ENCODE results near the gene PCYT1A. TPM values are rescaled to one million over a fixed set of nuclear protein-coding genes. Genes with fewer than 3 reads are reported as not detected.
"Not testable (repeated sequence)": the region's sequence is repeated elsewhere in the genome, so short reads cannot be mapped to it uniquely, and the experiment has no call there.

PCYT1A gene
- total RNA-seq, 1 donor from 2014 or later = 37.0 TPM

DNA sequence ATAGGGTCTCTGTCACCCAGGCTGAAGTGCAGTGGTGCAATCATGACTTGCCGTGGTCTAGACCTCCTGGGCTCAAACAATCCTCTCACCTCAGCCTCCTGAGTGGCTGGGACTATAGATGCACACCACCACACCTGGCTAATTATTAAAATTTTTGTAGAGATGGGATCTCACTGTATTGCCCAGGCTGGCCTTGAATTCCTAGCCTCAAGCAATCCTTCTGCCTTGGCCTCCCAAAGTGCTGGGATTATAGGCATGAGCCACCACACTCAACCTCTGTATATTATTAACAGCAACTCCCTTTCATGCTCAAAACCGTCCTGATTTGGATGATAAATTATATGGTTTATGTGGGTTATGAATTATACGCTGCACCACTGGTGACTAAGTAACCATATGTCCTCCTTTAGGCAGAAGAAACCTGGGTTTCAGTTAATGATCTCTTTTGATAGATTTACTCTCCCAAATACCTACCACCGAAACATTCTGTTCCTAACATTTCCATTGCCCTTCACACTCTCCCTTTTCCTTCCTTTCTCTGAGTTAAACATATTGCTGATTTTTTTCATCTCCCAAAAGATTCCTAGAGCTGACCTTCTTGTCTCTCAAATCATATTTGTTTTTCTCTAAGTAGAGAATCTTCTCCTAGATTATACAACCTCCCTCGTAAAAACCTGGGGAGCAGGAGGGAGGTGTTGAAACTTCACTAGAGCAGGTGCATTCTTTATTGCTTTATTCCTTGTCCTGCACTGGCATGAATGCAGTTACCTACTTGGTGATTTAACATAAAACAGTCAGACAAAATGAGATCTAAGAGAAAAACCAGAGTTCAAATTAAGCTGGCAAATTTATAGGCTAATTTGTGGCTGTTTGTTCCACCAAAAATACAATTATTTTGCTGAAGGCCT is 32.9 kb downstream of the PCYT1A start:
- no peak for DNase-seq
- Mint-ChIP-seq H3K9me3 (ENCODE audit: unreplicated experiment) (no peaks in the 10 kb centered on the region), H3K27me3 (ENCODE audit: unreplicated experiment) (no peaks in the 10 kb centered on the region), H3K4me3 (ENCODE audit: unreplicated experiment) (no peak overlapping the region), H3K4me1 (ENCODE audit: low read depth, unreplicated experiment) (no peaks in the 10 kb centered on the region), H3K36me3 (ENCODE audit: unreplicated experiment) (peaks cover 5% of the 10 kb centered on the region), H3K27ac (ENCODE audit: unreplicated experiment) (no peak overlapping the region)
- TF ChIP-seq, protein P1, sequence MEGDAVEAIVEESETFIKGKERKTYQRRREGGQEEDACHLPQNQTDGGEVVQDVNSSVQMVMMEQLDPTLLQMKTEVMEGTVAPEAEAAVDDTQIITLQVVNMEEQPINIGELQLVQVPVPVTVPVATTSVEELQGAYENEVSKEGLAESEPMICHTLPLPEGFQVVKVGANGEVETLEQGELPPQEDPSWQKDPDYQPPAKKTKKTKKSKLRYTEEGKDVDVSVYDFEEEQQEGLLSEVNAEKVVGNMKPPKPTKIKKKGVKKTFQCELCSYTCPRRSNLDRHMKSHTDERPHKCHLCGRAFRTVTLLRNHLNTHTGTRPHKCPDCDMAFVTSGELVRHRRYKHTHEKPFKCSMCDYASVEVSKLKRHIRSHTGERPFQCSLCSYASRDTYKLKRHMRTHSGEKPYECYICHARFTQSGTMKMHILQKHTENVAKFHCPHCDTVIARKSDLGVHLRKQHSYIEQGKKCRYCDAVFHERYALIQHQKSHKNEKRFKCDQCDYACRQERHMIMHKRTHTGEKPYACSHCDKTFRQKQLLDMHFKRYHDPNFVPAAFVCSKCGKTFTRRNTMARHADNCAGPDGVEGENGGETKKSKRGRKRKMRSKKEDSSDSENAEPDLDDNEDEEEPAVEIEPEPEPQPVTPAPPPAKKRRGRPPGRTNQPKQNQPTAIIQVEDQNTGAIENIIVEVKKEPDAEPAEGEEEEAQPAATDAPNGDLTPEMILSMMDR (IDR thresholded peaks at IDR 0.05; ENCODE audit: partially characterized antibody, unreplicated experiment) = no peak

DNA sequence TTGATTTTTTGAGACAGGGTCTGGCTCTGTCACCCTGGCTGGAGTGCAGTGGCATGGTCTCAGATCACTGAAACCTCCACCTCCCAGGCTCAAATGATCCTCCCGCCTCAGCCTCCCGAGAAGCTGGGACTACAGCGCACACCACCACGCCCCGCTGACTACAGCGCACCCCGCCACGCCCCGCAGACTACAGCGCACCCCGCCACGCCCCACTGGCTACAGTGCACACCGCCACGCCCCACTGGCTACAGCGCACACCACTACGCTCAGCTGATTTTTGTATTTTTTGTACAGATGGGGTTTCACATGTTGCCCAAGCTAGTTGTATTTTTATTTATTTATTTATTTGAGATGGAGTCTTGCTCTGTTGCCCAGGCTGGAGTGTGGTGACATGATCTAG is 35.6 kb downstream of the PCYT1A start:
- Mint-ChIP-seq H3K27me3 (ENCODE audit: unreplicated experiment) (no peaks in the 10 kb centered on the region), H3K9me3 (ENCODE audit: unreplicated experiment) (no peaks in the 10 kb centered on the region), H3K4me1 (ENCODE audit: low read depth, unreplicated experiment) (no peaks in the 10 kb centered on the region), H3K36me3 (ENCODE audit: unreplicated experiment) (peaks cover 9% of the 10 kb centered on the region), H3K27ac (ENCODE audit: unreplicated experiment) (no peak overlapping the region), H3K4me3 (ENCODE audit: unreplicated experiment) (no peak overlapping the region)
- TF ChIP-seq, protein P1 (IDR thresholded peaks at IDR 0.05; ENCODE audit: partially characterized antibody, unreplicated experiment) = no peak
- no peak for DNase-seq

GRCh38 chr3:196246612-196247308 is 40.8 kb downstream of the PCYT1A start:
- H3K36me3 Mint-ChIP-seq (ENCODE audit: unreplicated experiment) = peaks cover 18% of the 10 kb centered on the region

GRCh38 chr3:196244166-196244565 is 43.4 kb downstream of the PCYT1A start:
- H3K4me3 Mint-ChIP-seq (ENCODE audit: unreplicated experiment); H3K27me3 Mint-ChIP-seq (ENCODE audit: unreplicated experiment); H3K27ac Mint-ChIP-seq (ENCODE audit: unreplicated experiment); H3K9me3 Mint-ChIP-seq (ENCODE audit: unreplicated experiment); H3K36me3 Mint-ChIP-seq (ENCODE audit: unreplicated experiment); H3K4me1 Mint-ChIP-seq (ENCODE audit: low read depth, unreplicated experiment); DNase-seq: not testable (repeated sequence)

More at GRCh38 chr3:196246612-196247308, 40.8 kb downstream of the PCYT1A start:
- H3K27ac Mint-ChIP-seq (ENCODE audit: unreplicated experiment) = no peak overlapping the region
- H3K4me1 Mint-ChIP-seq (ENCODE audit: low read depth, unreplicated experiment) = no peaks in the 10 kb centered on the region
- peaks cover 2% of the 10 kb centered on the region for H3K9me3 Mint-ChIP-seq (ENCODE audit: unreplicated experiment)
- TF ChIP-seq, protein P1 (IDR thresholded peaks at IDR 0.05; ENCODE audit: partially characterized antibody, unreplicated experiment) = no peak
- no peaks in the 10 kb centered on the region for H3K27me3 Mint-ChIP-seq (ENCODE audit: unreplicated experiment)
- H3K4me3 Mint-ChIP-seq (ENCODE audit: unreplicated experiment) = no peak overlapping the region
- DNase-seq = no peak

DNA sequence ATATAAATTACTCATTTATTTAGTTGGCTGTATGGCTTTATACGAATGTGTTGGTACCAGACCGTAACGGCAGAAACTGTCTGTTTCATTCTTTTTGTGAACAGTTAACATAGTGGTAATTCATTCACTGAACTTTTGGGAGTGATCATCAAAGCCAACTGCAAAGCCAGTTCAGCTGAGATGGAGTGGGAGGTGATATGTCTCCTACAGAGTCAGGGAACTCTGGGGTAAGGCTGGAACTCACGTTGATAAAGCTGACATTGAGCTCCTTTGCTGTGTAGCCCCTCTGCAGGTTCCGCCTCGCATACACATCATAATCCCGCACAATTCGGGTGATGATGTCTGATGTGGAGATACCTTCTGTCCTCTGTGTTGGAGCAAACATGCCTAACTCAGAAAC is 45.8 kb downstream of the PCYT1A start:
- Mint-ChIP-seq H3K27ac (ENCODE audit: unreplicated experiment) (no peak overlapping the region), H3K4me1 (ENCODE audit: low read depth, unreplicated experiment) (no peaks in the 10 kb centered on the region), H3K9me3 (ENCODE audit: unreplicated experiment) (peaks cover 2% of the 10 kb centered on the region), H3K4me3 (ENCODE audit: unreplicated experiment) (no peak overlapping the region), H3K36me3 (ENCODE audit: unreplicated experiment) (peaks cover 9% of the 10 kb centered on the region), H3K27me3 (ENCODE audit: unreplicated experiment) (no peaks in the 10 kb centered on the region)
- no peak for DNase-seq
- TF ChIP-seq, protein P1 (IDR thresholded peaks at IDR 0.05; ENCODE audit: partially characterized antibody, unreplicated experiment) = no peak
